GM19395 (cell line): Measurements from ENCODE around the gene HLA-DQB2.
"Not testable (repeated sequence)": the region's sequence is repeated elsewhere in the genome, so short reads cannot be mapped to it uniquely, and the experiment has no call there.

ENCODE experiments used
- ATAC-seq: cut with Tn5 transposase; IDR thresholded peaks from one replicate; pipeline ENCODE4 v1.9.1; 2021; ENCODE audit warnings: mild to moderate bottlenecking, moderate library complexity; ENCODE audit not compliant: unreplicated experiment

Gene HLA-DQB2

GRCh38 chr6:32745649-32746048, 17.7 kb downstream of the HLA-DQB2 start:
- not testable (repeated sequence) for ATAC-seq

GRCh38 chr6:32744776-32745175, 18.6 kb downstream of the HLA-DQB2 start:
- no peak for ATAC-seq

GRCh38 chr6:32742374-32742773, 21.0 kb downstream of the HLA-DQB2 start:
- no peak for ATAC-seq

GRCh38 chr6:32741031-32741960, 22.0 kb downstream of the HLA-DQB2 start, which contains the start of gene HLA-DQA2:
Gene HLA-DQA2, plus strand, starts transcription at chr6:32741391. Its CDS starts 53 bp downstream, at chr6:32741444.
- ATAC-seq: no peak

- no peak for ATAC-seq
These were observed 25.2 kb downstream of the HLA-DQB2 start for GRCh38 chr6:32738126-32738525.

- ATAC-seq: no peak
These were observed 44.5 kb downstream of the HLA-DQB2 start for GRCh38 chr6:32718879-32719278.

GRCh38 chr6:32716396-32716795, 46.9 kb downstream of the HLA-DQB2 start:
- ATAC-seq: no peak

- no peak for ATAC-seq
These were observed 50.1 kb downstream of the HLA-DQB2 start for GRCh38 chr6:32713241-32713640.

GRCh38 chr6:32709625-32710024, 53.7 kb downstream of the HLA-DQB2 start:
- ATAC-seq: no peak
